ENCODE data around the gene C5orf47. TPM values are rescaled to one million over a fixed set of nuclear protein-coding genes. Genes with fewer than 3 reads are reported as not detected.

Gene C5orf47
- total RNA-seq, 1 donor from 2014 or later: not detected

DNA sequence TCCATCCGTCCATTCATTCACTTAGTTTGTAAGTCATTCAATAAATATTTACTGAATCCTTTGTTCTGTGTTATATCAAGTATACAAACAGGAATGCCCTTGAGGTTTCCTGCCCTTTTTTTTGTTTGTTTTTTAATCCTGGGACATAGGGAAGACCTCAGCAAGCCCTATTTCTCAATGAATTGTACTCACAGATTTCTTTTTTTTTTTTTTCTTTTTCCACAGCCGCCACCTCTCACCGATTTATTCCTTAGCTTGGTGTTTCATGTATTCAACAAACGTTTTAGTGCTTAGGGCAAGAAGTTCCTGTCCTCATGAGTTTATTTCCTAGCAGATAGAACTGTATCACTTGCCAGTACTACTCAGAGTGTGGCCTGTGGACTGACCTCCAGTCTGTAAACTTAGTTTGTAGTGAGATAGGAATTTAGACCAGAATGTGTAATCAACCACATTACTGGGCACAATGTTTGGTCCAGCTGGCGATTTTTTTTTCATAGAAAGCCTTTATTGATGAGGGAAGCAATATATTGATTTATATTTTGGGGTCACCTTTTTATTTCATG lies 35.4 kb upstream of the C5orf47 start:
- H3K4me1 ChIP-seq (ENCODE audit: insufficient read depth, low read length): peaks cover 7% of the 10 kb centered on the region
- no peaks in the 10 kb centered on the region for H3K9me3 ChIP-seq (ENCODE audit: insufficient read depth, low read depth, low read length)
- no peak overlapping the region for H3K4me3 ChIP-seq (ENCODE audit: insufficient read depth, low read depth, low read length)
- DNase-seq (ENCODE audit: low read depth) (peak; percentile 71), FAIRE-seq (no peak)
- H3K27ac Mint-ChIP-seq (ENCODE audit: unreplicated experiment): peak overlapping the region; percentile 36
- no peaks in the 10 kb centered on the region for H3K79me2 ChIP-seq (ENCODE audit: insufficient read depth, low read length)
- no peaks in the 10 kb centered on the region for H3K27me3 Mint-ChIP-seq (ENCODE audit: low read depth, unreplicated experiment)
- H3K9me3 Mint-ChIP-seq (ENCODE audit: unreplicated experiment): no peaks in the 10 kb centered on the region
- H3K27ac ChIP-seq (ENCODE audit: low read depth, low read length): no peak overlapping the region
- no peak overlapping the region for H3K4me2 ChIP-seq (ENCODE audit: low read length)
- H3K4me3 Mint-ChIP-seq (ENCODE audit: unreplicated experiment): no peak overlapping the region
- no peak overlapping the region for H3K9ac ChIP-seq (ENCODE audit: low read length)
- H3K36me3 Mint-ChIP-seq (ENCODE audit: low read depth, unreplicated experiment): peaks cover 28% of the 10 kb centered on the region
- H3K27me3 ChIP-seq (ENCODE audit: insufficient read depth, low read length): no peaks in the 10 kb centered on the region
- H2AFZ ChIP-seq (ENCODE audit: low read depth, low read length): no peak overlapping the region
- peaks cover 28% of the 10 kb centered on the region for H3K4me1 Mint-ChIP-seq (ENCODE audit: low read depth, unreplicated experiment)
- H3K36me3 ChIP-seq (ENCODE audit: insufficient read depth, low read length): peaks cover 43% of the 10 kb centered on the region
- H4K20me1 ChIP-seq (ENCODE audit: insufficient read depth, low read length): peaks cover 3% of the 10 kb centered on the region
- TF ChIP-seq, protein P1, sequence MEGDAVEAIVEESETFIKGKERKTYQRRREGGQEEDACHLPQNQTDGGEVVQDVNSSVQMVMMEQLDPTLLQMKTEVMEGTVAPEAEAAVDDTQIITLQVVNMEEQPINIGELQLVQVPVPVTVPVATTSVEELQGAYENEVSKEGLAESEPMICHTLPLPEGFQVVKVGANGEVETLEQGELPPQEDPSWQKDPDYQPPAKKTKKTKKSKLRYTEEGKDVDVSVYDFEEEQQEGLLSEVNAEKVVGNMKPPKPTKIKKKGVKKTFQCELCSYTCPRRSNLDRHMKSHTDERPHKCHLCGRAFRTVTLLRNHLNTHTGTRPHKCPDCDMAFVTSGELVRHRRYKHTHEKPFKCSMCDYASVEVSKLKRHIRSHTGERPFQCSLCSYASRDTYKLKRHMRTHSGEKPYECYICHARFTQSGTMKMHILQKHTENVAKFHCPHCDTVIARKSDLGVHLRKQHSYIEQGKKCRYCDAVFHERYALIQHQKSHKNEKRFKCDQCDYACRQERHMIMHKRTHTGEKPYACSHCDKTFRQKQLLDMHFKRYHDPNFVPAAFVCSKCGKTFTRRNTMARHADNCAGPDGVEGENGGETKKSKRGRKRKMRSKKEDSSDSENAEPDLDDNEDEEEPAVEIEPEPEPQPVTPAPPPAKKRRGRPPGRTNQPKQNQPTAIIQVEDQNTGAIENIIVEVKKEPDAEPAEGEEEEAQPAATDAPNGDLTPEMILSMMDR (IDR thresholded peaks at IDR 0.05; ENCODE audit: insufficient read depth, low read depth, low read length): no peak
- no peak for TF ChIP-seq EZH2 (IDR thresholded peaks at IDR 0.05; ENCODE audit: insufficient read depth, low read length)

- FAIRE-seq: peak; percentile 5
- Histone ChIP-seq H3K4me3 (ENCODE audit: insufficient read depth, low read depth, low read length) (no peak overlapping the region), H3K9ac (ENCODE audit: low read length) (peak overlapping the region; percentile 12), H4K20me1 (ENCODE audit: insufficient read depth, low read length) (peaks cover 3% of the 10 kb centered on the region), H3K4me1 (ENCODE audit: insufficient read depth, low read length) (peaks cover 7% of the 10 kb centered on the region), H3K79me2 (ENCODE audit: insufficient read depth, low read length) (no peaks in the 10 kb centered on the region), H3K4me2 (ENCODE audit: low read length) (no peak overlapping the region), H3K27ac (ENCODE audit: low read depth, low read length) (no peak overlapping the region), H3K36me3 (ENCODE audit: insufficient read depth, low read length) (peaks cover 40% of the 10 kb centered on the region), H3K27me3 (ENCODE audit: insufficient read depth, low read length) (no peaks in the 10 kb centered on the region), H2AFZ (ENCODE audit: low read depth, low read length) (no peak overlapping the region), H3K9me3 (ENCODE audit: insufficient read depth, low read depth, low read length) (no peaks in the 10 kb centered on the region)
- DNase-seq (ENCODE audit: low read depth): peak; percentile 82
- H3K27ac Mint-ChIP-seq (ENCODE audit: unreplicated experiment): peak overlapping the region; percentile 83
- peaks cover 23% of the 10 kb centered on the region for H3K36me3 Mint-ChIP-seq (ENCODE audit: low read depth, unreplicated experiment)
- H3K9me3 Mint-ChIP-seq (ENCODE audit: unreplicated experiment): no peaks in the 10 kb centered on the region
- H3K27me3 Mint-ChIP-seq (ENCODE audit: low read depth, unreplicated experiment): no peaks in the 10 kb centered on the region
- no peak overlapping the region for H3K4me3 Mint-ChIP-seq (ENCODE audit: unreplicated experiment)
- H3K4me1 Mint-ChIP-seq (ENCODE audit: low read depth, unreplicated experiment): peaks cover 28% of the 10 kb centered on the region
- TF ChIP-seq EZH2 (IDR thresholded peaks at IDR 0.05; ENCODE audit: insufficient read depth, low read length): no peak
- TF ChIP-seq, protein P1 (IDR thresholded peaks at IDR 0.05; ENCODE audit: insufficient read depth, low read depth, low read length): no peak
Observed at GRCh38 chr5:173954671-173955521, 34.1 kb upstream of the C5orf47 start.

Data from astrocyte (in vitro differentiated cells and primary cell).